WTC11 (cell line): ENCODE data around the gene NUMBL.

Experiments
- CBFB ChIP-seq: sonication (generic); formaldehyde crosslinking; IDR thresholded peaks from 2 replicates; pipeline ENCODE4 v1.8.1; 2022; ENCODE audit warnings: mild to moderate bottlenecking, low read depth, missing genetic modification reagents
- CREB1 ChIP-seq: sonication (generic); formaldehyde crosslinking; IDR thresholded peaks from 2 replicates; pipeline ENCODE4 v1.8.0; 2023; ENCODE audit warnings: mild to moderate bottlenecking, missing genetic modification reagents
- ESRRA ChIP-seq: sonication (generic); formaldehyde crosslinking; IDR thresholded peaks from 2 replicates; pipeline ENCODE4 v1.8.1; 2022; ENCODE audit warnings: mild to moderate bottlenecking, missing genetic modification reagents, borderline replicate concordance
- GABPB1 ChIP-seq: sonication (generic); formaldehyde crosslinking; IDR thresholded peaks from 2 replicates; pipeline ENCODE4 v1.8.1; 2023; ENCODE audit warnings: mild to moderate bottlenecking, missing genetic modification reagents
- NR3C1 ChIP-seq: sonication (generic); formaldehyde crosslinking; conservative IDR thresholded peaks from 2 replicates; pipeline ENCODE4 v1.8.1; 2023; ENCODE audit warnings: low read depth, mild to moderate bottlenecking, missing genetic modification reagents
- SP1 ChIP-seq: sonication (generic); formaldehyde crosslinking; conservative IDR thresholded peaks from 2 replicates; pipeline ENCODE4 v1.8.1; 2022; ENCODE audit warnings: missing genetic modification reagents
- TEAD1 ChIP-seq: sonication (generic); formaldehyde crosslinking; IDR thresholded peaks from 2 replicates; pipeline ENCODE4 v1.8.0; 2022; ENCODE audit warnings: mild to moderate bottlenecking, missing genetic modification reagents
- TEAD4 ChIP-seq: sonication (generic); formaldehyde crosslinking; IDR thresholded peaks from 2 replicates; pipeline ENCODE4 v1.8.0; 2022; ENCODE audit warnings: mild to moderate bottlenecking, missing genetic modification reagents
- TF ChIP-seq, protein P1 (sequence below): fragments of 200-600 bp; IDR thresholded peaks from 2 replicates; pipeline ENCODE4 v1.8.0; 2022; ENCODE audit warnings: antibody characterized with exemption
- TF ChIP-seq, protein P2 (sequence below): fragments of 250-450 bp; sonication (Bioruptor Pico); conservative IDR thresholded peaks from 2 replicates; pipeline ENCODE4 v1.9.0; 2021; ENCODE audit warnings: mild to moderate bottlenecking
- TF ChIP-seq, protein P3 (sequence below): sonication (generic); formaldehyde crosslinking; IDR thresholded peaks from 2 replicates; pipeline ENCODE4 v1.8.1; 2022; ENCODE audit warnings: low read depth, mild to moderate bottlenecking, moderate library complexity, missing genetic modification reagents, borderline replicate concordance
- TF ChIP-seq, protein P4 (sequence below): fragments of 250-450 bp; sonication (Bioruptor Pico); IDR thresholded peaks from 2 replicates; pipeline ENCODE4 v1.9.0; 2021; ENCODE audit warnings: mild to moderate bottlenecking

DNA sequence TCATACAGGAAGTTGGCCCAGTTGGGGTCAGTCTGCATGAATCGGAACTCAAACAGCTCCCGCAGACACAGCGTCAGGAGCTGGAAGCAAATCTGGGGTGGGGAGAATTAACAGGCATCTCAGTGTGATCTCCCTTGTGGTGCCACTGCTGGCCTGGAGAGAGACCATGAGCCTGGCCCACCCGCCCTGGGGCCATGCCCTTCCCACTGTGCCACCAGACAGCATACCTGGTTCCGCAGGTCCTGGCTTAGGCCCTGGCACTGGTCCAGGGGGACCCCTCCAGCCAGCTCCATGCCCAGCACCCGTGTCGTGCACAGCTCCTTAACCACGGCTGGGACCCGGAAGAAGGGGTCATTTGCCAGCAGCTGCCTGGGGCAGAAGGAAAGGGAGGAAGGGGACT, 9.6 kb upstream of the NUMBL start:
- TF ChIP-seq, protein P1, sequence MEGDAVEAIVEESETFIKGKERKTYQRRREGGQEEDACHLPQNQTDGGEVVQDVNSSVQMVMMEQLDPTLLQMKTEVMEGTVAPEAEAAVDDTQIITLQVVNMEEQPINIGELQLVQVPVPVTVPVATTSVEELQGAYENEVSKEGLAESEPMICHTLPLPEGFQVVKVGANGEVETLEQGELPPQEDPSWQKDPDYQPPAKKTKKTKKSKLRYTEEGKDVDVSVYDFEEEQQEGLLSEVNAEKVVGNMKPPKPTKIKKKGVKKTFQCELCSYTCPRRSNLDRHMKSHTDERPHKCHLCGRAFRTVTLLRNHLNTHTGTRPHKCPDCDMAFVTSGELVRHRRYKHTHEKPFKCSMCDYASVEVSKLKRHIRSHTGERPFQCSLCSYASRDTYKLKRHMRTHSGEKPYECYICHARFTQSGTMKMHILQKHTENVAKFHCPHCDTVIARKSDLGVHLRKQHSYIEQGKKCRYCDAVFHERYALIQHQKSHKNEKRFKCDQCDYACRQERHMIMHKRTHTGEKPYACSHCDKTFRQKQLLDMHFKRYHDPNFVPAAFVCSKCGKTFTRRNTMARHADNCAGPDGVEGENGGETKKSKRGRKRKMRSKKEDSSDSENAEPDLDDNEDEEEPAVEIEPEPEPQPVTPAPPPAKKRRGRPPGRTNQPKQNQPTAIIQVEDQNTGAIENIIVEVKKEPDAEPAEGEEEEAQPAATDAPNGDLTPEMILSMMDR, result no peak
- no peak for TF ChIP-seq ESRRA (CRISPR knock-in tag)
- TF ChIP-seq CBFB (CRISPR knock-in tag), result no peak
- TF ChIP-seq TEAD4 (CRISPR knock-in tag), result no peak
- TF ChIP-seq SP1 (CRISPR knock-in tag), result no peak
- TF ChIP-seq, protein P2, sequence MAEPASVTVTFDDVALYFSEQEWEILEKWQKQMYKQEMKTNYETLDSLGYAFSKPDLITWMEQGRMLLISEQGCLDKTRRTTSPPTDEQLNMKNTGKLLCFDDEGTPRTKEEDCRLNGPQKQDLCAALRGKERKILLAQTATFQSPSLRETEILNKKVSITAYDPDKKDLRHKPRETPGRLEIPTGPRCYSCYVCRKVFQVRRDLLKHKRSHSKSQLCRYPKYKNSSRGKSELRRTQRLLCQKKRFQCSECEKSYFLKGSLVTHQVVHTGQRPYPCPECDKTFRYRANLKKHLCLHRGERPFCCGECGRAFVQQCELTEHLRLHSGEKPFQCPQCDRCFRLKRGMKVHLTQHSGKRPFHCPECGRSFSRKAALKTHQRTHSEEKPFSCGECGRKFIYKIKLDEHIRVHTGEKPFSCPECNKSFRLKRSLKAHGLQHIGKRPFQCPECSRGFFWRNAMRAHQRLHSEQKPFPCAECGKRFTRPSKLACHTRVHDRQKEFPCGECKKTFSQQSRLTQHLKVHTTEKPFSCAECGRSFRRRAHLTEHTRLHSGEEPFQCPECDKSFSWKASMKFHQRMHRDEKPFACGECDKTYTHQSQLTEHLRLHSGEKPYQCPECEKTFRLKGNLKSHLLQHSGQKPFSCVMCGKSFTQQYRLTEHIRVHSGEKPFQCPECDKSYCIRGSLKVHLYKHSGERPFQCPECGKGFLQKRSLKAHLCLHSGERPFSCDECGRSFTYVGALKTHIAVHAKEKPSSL (CRISPR knock-in tag), result no peak
- TF ChIP-seq, protein P3, sequence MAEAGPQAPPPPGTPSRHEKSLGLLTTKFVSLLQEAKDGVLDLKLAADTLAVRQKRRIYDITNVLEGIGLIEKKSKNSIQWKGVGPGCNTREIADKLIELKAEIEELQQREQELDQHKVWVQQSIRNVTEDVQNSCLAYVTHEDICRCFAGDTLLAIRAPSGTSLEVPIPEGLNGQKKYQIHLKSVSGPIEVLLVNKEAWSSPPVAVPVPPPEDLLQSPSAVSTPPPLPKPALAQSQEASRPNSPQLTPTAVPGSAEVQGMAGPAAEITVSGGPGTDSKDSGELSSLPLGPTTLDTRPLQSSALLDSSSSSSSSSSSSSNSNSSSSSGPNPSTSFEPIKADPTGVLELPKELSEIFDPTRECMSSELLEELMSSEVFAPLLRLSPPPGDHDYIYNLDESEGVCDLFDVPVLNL (CRISPR knock-in tag), result no peak
- TF ChIP-seq, protein P4, sequence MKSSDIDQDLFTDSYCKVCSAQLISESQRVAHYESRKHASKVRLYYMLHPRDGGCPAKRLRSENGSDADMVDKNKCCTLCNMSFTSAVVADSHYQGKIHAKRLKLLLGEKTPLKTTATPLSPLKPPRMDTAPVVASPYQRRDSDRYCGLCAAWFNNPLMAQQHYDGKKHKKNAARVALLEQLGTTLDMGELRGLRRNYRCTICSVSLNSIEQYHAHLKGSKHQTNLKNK (CRISPR knock-in tag), result no peak
- no peak for TF ChIP-seq TEAD1 (CRISPR knock-in tag)
- no peak for TF ChIP-seq NR3C1 (CRISPR knock-in tag)
- no peak for TF ChIP-seq CREB1 (CRISPR knock-in tag)
- no peak for TF ChIP-seq GABPB1 (CRISPR knock-in tag)
